Fibroblast of villous mesenchyme (primary cell): ENCODE measurements around the gene MTG1. TPM values are rescaled to one million over a fixed set of nuclear protein-coding genes. Genes with fewer than 3 reads are reported as not detected.

Source experiments
- DNase-seq: peaks from one replicate; pipeline ENCODE4 v3.0.0-alpha.2; 2010; ENCODE audit warnings: low read depth
- H3K4me3 ChIP-seq: 2 replicates; pipeline ENCODE4 v1.5.1; 2011; ENCODE audit warnings: low read depth, mild to moderate bottlenecking, low read length
- total RNA-seq: library from RNA; depleted of rRNA; stranded (reverse); fragments of >200 nt; gene quantifications from 2 replicates; pipeline ENCODE4 v1.2.3, GENCODE V29; 2012
- TF ChIP-seq, protein P1 (sequence below): IDR thresholded peaks from 2 replicates; pipeline ENCODE4 v1.5.1; 2012; ENCODE audit warnings: low read depth, mild to moderate bottlenecking, low read length; ENCODE audit not compliant: insufficient read depth

MTG1 gene
- total RNA-seq, 1 donor, result 22.5 TPM

DNA sequence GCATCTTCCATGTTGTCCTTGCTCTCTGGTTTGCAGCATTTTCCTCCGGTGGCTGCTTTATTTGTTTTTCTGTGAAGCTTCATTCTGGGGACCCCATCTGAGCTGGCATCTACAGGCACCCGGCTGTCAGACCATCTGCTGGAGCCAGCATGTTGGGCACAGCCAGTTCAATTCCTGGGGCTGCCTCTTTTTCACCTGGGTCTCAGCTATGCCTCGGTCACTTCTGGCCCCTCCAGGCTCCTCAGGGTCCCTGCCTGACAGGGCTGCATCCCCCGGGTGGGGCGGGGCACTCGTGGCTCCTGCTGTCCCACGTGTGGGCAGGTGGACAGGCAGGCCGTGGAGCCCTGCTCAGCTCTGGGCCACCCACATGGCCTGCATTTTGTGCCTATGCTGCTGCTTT is 67.9 kb downstream of the MTG1 start:
- H3K4me3 ChIP-seq, result no peak overlapping the region
- TF ChIP-seq, protein P1, sequence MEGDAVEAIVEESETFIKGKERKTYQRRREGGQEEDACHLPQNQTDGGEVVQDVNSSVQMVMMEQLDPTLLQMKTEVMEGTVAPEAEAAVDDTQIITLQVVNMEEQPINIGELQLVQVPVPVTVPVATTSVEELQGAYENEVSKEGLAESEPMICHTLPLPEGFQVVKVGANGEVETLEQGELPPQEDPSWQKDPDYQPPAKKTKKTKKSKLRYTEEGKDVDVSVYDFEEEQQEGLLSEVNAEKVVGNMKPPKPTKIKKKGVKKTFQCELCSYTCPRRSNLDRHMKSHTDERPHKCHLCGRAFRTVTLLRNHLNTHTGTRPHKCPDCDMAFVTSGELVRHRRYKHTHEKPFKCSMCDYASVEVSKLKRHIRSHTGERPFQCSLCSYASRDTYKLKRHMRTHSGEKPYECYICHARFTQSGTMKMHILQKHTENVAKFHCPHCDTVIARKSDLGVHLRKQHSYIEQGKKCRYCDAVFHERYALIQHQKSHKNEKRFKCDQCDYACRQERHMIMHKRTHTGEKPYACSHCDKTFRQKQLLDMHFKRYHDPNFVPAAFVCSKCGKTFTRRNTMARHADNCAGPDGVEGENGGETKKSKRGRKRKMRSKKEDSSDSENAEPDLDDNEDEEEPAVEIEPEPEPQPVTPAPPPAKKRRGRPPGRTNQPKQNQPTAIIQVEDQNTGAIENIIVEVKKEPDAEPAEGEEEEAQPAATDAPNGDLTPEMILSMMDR, result no peak
- DNase-seq, result no peak

DNA sequence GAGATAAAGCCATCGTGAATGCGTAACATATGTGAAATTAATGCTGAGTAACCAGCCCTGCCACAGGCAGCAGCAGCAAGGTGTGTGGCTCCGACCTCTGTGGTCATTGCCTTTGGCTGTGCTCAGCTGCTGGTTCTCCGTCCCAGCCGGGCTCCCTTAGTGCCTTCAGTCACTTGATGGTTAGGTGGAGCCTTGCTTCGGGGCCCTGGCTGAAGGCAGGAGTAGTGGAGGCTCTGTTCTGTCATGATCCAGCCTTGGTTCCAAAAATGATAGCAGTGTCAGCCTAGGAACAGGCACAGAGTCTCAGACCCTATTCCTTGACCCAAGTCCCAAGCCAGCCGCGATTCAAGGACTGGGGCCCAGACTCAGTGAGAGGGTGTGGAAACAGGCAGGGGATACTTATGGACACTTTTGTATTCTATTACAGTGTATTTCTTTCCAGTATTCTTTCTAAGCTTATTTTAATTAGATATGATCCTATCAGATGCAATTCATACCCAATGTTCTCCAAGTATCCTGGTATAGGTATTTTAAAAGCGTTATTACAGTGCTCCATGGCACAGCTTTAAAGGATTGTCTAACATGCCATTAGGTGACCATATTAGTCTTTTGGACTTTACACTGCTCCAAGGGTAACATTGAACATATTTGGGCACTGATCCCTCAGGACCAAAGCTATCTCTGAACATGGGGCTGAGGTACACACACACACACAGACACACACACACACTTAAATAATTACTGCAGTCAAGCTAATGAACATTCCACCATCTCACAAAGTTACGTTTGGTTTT is 68.8 kb downstream of the MTG1 start:
- no peak for DNase-seq
- TF ChIP-seq, protein P1, result no peak
- H3K4me3 ChIP-seq, result no peak overlapping the region

- TF ChIP-seq, protein P1, result no peak
- H3K4me3 ChIP-seq, result no peak overlapping the region
- DNase-seq, result no peak
These were observed 70.7 kb downstream of the MTG1 start for GRCh38 chr10:133464582-133465031.

DNA sequence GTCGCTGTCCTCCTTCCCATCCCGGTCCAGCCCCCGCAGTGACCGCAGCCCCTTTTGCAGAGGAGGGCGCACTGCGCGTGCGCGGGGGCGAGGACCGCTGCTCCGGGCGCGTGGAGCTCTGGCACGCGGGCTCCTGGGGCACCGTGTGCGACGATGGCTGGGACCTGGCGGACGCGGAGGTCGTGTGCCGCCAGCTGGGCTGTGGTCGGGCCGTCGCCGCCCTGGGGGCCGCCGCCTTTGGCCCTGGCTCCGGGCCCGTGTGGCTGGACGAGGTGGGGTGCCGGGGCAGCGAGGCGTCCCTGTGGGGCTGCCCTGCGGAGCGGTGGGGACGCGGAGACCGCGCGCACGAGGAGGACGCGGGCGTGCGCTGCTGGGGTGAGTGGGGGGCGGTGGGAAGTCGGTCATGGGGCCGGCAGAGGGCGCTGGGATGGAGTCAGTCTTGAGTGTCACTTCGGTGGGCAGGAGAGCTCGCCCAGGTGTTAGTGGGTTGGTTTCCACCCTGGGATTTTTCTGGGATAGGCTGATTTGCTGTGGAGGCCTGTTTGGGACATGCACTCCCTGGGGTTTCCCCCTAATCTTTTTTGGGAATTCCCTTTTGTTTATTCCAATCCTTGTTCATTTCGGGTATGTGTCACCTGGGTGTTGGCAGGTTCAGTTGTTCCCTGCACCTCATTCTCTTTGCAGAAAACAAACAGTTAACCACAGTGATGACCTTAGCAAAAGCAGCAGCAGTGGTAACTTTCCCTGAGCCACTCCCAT is 71.4 kb downstream of the MTG1 start:
- no peak overlapping the region for H3K4me3 ChIP-seq
- TF ChIP-seq, protein P1, result no peak
- no peak for DNase-seq

- TF ChIP-seq, protein P1, result no peak
- DNase-seq, result no peak
- H3K4me3 ChIP-seq, result no peak overlapping the region
These were observed 72.1 kb downstream of the MTG1 start for GRCh38 chr10:133465950-133466474.

- DNase-seq, result no peak
- no peak overlapping the region for H3K4me3 ChIP-seq
- TF ChIP-seq, protein P1, result no peak
These were observed 72.8 kb downstream of the MTG1 start for GRCh38 chr10:133466683-133467275.
